ENCODE results near the gene PTGR1. TPM values are rescaled to one million over a fixed set of nuclear protein-coding genes. Genes with fewer than 3 reads are reported as not detected.

PTGR1 gene
- total RNA-seq: 53.3 and 54.8 TPM in 2 replicates

GRCh38 chr9:111599092-111599954 lies at the start of gene PTGR1:
Gene PTGR1 (minus strand): TSS chr9:111599647. CDS start chr9:111597422, 2,225 bp downstream.

GRCh38 chr9:111631214-111631971 lies 31.9 kb upstream of the PTGR1 start, which contains the start of gene DNAJC25:
Gene DNAJC25 (plus strand): TSS chr9:111631334. CDS start chr9:111631408, 74 bp downstream.

GRCh38 chr9:111525056-111525977 lies 74.1 kb downstream of the PTGR1 start, which contains the start of gene ZNF483:
Gene ZNF483 (plus strand): TSS chr9:111525179. CDS start chr9:111527396, 2,217 bp downstream.

Other genes starting within 250 kb of the PTGR1 start
- gene ECPAS, start 115.3 kb downstream of the PTGR1 start, total RNA-seq: 44.7 and 59.1 TPM in 2 replicates
- 0.47 and 0.69 TPM in 2 replicates for gene ZNF483, start 74.5 kb downstream of the PTGR1 start, total RNA-seq
- gene DNAJC25, start 31.7 kb upstream of the PTGR1 start, total RNA-seq: 4.2 and 4.8 TPM in 2 replicates
- 101 and 106 TPM in 2 replicates for gene GNG10, start 62.0 kb upstream of the PTGR1 start, total RNA-seq
- not detected in 2 replicates for gene SHOC1, start 195.3 kb upstream of the PTGR1 start, total RNA-seq

Measured in mammary microvascular endothelial cell (primary cell).